A549 (cell line): Measurements from ENCODE around the gene TAS2R3. TPM values are rescaled to one million over a fixed set of nuclear protein-coding genes. Genes with fewer than 3 reads are reported as not detected.

Source experiments
- ATAC-seq, 2 experiments: fragments of 200-7000 bp in 1 of 2; fragments of >200 bp in 1 of 2; cut with Nextera tagmentation in 1 of 2; cut with Tn5 transposase in 1 of 2; 3 replicates each; pipeline versions ENCODE4 v1.8.0 to v1.9.1; 2018 to 2020; ENCODE audit warnings: mild to moderate bottlenecking in 1 of 2, moderate library complexity in 1 of 2
- CTCF ChIA-PET: fragments of 300-600 bp; sonication (Branson Sonifier 250); formaldehyde crosslinking; extraction: SDS; loops from one replicate; lab custom pipeline; 2021; ENCODE audit warnings: antibody characterized with exemption, inconsistent platforms; lab: Yijun Ruan, JAX
- POLR2A ChIA-PET: fragments of 350-600 bp; formaldehyde crosslinking; extraction: SDS; loops from one replicate; lab custom pipeline; 2021; ENCODE audit warnings: antibody characterized with exemption, inconsistent platforms; lab: Yijun Ruan, JAX
- DNase-seq, 2 experiments: peaks; one replicate each; pipeline versions ENCODE4 v3.0.0 to v3.0.0-alpha.2; 2011 to 2016; ENCODE audit warnings: low read depth in 1 of 2, low spot score in 1 of 2
- FAIRE-seq: peaks from 2 replicates; lab custom pipeline; 2011; peaks lifted over from hg19 to GRCh38; lab: Jason Lieb, UNC
- H3K27ac ChIP-seq, 2 experiments: fragments of >200 bp; sonication (Bioruptor Twin); formaldehyde crosslinking; 3 replicates each; pipeline ENCODE4 v1.5.1; 2016 to 2017
- H3K4me1 ChIP-seq: fragments of >200 bp; sonication (Bioruptor Twin); formaldehyde crosslinking; 3 replicates; pipeline ENCODE4 v1.6.1; 2016
- H3K4me2 ChIP-seq: fragments of >200 bp; sonication (Bioruptor Twin); formaldehyde crosslinking; 3 replicates; pipeline ENCODE4 v1.6.1; 2016
- H3K4me3 ChIP-seq: fragments of >200 bp; sonication (Bioruptor Twin); formaldehyde crosslinking; 3 replicates; pipeline ENCODE4 v1.5.1; 2016
- H3K9me3 ChIP-seq: fragments of >200 bp; sonication (Bioruptor Twin); formaldehyde crosslinking; 3 replicates; pipeline ENCODE4 v1.6.1; 2016
- BHLHE40 ChIP-seq: IDR thresholded peaks from 2 replicates; pipeline ENCODE4 v1.6.1; 2012; ENCODE audit warnings: low read depth, low read length, inconsistent platforms
- CBX8 ChIP-seq: fragments of 200-600 bp; sonication (generic); IDR thresholded peaks from 2 replicates; pipeline ENCODE4 v1.6.1; 2016
- CEBPB ChIP-seq, 2 experiments: fragments of >200 bp in 1 of 2; sonication (Bioruptor Twin) in 1 of 2; formaldehyde crosslinking in 1 of 2; IDR thresholded peaks; 2 replicates each; pipeline ENCODE4 v1.6.1; 2012 to 2016
- CHD2 ChIP-seq: fragments of 150-350 bp; IDR thresholded peaks from 2 replicates; pipeline ENCODE4 v1.6.1; 2014; ENCODE audit warnings: low read length; ENCODE audit not compliant: partially characterized antibody
- CHD4 ChIP-seq: fragments of 200-600 bp; sonication (generic); IDR thresholded peaks from 2 replicates; pipeline ENCODE4 v1.6.1; 2016; ENCODE audit warnings: antibody characterized with exemption, mild to moderate bottlenecking, borderline replicate concordance
- EHMT2 ChIP-seq: fragments of 200-600 bp; sonication (generic); IDR thresholded peaks from 2 replicates; pipeline ENCODE4 v1.6.1; 2016; ENCODE audit warnings: antibody characterized with exemption, low read depth, mild to moderate bottlenecking, moderate library complexity
- ESRRA ChIP-seq: fragments of 150-350 bp; IDR thresholded peaks from 2 replicates; pipeline ENCODE4 v1.6.1; 2014; ENCODE audit warnings: mild to moderate bottlenecking, low read length, borderline replicate concordance
- FOSB ChIP-seq: fragments of 250-450 bp; sonication (Bioruptor Pico); IDR thresholded peaks from 2 replicates; pipeline ENCODE4 v1.5.0; 2020; ENCODE audit warnings: mild to moderate bottlenecking, moderate library complexity
- FOXS1 ChIP-seq: fragments of 250-450 bp; sonication (Bioruptor Pico); IDR thresholded peaks from 2 replicates; pipeline ENCODE4 v1.5.0; 2020; ENCODE audit warnings: mild to moderate bottlenecking, moderate library complexity
- HDAC2 ChIP-seq: fragments of 200-600 bp; sonication (generic); IDR thresholded peaks from 2 replicates; pipeline ENCODE4 v1.6.1; 2016
- HMGXB4 ChIP-seq: fragments of 250-450 bp; sonication (Bioruptor Pico); IDR thresholded peaks from 2 replicates; pipeline ENCODE4 v1.5.0; 2021; ENCODE audit warnings: mild to moderate bottlenecking, moderate library complexity, borderline replicate concordance
- HOXB13 ChIP-seq: fragments of 250-450 bp; sonication (Bioruptor Pico); IDR thresholded peaks from 2 replicates; pipeline ENCODE4 v1.5.0; 2020; ENCODE audit warnings: low read depth, mild to moderate bottlenecking, moderate library complexity
- JUNB ChIP-seq: fragments of >200 bp; sonication (Bioruptor Twin); formaldehyde crosslinking; IDR thresholded peaks from 2 replicates; pipeline ENCODE4 v1.6.1; 2016
- KDM5A ChIP-seq: fragments of 200-600 bp; sonication (generic); IDR thresholded peaks from 2 replicates; pipeline ENCODE4 v1.6.1; 2016; ENCODE audit warnings: antibody characterized with exemption, mild to moderate bottlenecking
- MAFK ChIP-seq: fragments of 450-650 bp; IDR thresholded peaks from 2 replicates; pipeline ENCODE4 v1.6.1; 2014; ENCODE audit not compliant: partially characterized antibody
- NPAS2 ChIP-seq: fragments of 250-450 bp; sonication (Bioruptor Pico); IDR thresholded peaks from 2 replicates; pipeline ENCODE4 v1.8.0; 2022; ENCODE audit warnings: mild to moderate bottlenecking, moderate library complexity, borderline replicate concordance
- NR3C1 ChIP-seq: fragments of >200 bp; sonication (Bioruptor Twin); formaldehyde crosslinking; IDR thresholded peaks from 3 replicates; pipeline ENCODE4 v1.6.1; 2017
- PBX3 ChIP-seq: IDR thresholded peaks from 2 replicates; pipeline ENCODE4 v1.6.1; 2012
- PHF8 ChIP-seq: fragments of 200-600 bp; sonication (generic); IDR thresholded peaks from 2 replicates; pipeline ENCODE4 v1.6.1; 2016; ENCODE audit warnings: low read depth, mild to moderate bottlenecking, antibody characterized with exemption, moderate library complexity, borderline replicate concordance
- POLR2A ChIP-seq: IDR thresholded peaks from 2 replicates; pipeline ENCODE4 v1.6.1; 2012; ENCODE audit warnings: mild to moderate bottlenecking, low read length
- RCOR1 ChIP-seq: fragments of 150-350 bp; IDR thresholded peaks from 2 replicates; pipeline ENCODE4 v1.6.1; 2014; ENCODE audit warnings: antibody characterized with exemption, low read length, low read depth
- REST ChIP-seq: fragments of 200-600 bp; sonication (generic); IDR thresholded peaks from 2 replicates; pipeline ENCODE4 v1.6.1; 2016; ENCODE audit warnings: antibody characterized with exemption, mild to moderate bottlenecking, moderate library complexity
- RFX5 ChIP-seq: fragments of 450-650 bp; IDR thresholded peaks from 2 replicates; pipeline ENCODE4 v1.7.1; 2014; ENCODE audit warnings: antibody characterized with exemption, mild to moderate bottlenecking, moderate library complexity
- RNF2 ChIP-seq: fragments of 200-600 bp; sonication (generic); IDR thresholded peaks from 2 replicates; pipeline ENCODE4 v1.6.1; 2016; ENCODE audit warnings: low read depth, mild to moderate bottlenecking, antibody characterized with exemption, moderate library complexity, borderline replicate concordance
- SMC3 ChIP-seq: fragments of >200 bp; sonication (Bioruptor Twin); formaldehyde crosslinking; IDR thresholded peaks from 3 replicates; pipeline ENCODE4 v1.6.1; 2018; ENCODE audit warnings: inconsistent platforms
- ZNF302 ChIP-seq: fragments of 250-450 bp; sonication (Bioruptor Pico); IDR thresholded peaks from 2 replicates; pipeline ENCODE4 v1.9.0; 2021; ENCODE audit warnings: inconsistent platforms, mild to moderate bottlenecking, moderate library complexity
- ZSCAN20 ChIP-seq: fragments of 250-450 bp; sonication (Bioruptor Pico); IDR thresholded peaks from 2 replicates; pipeline ENCODE4 v1.8.0; 2022; ENCODE audit warnings: mild to moderate bottlenecking, moderate library complexity
- WGBS: methylation state at CpG from one replicate; pipeline ENCODE4 v1.1.6; 2017; ENCODE audit errors: missing lambda C conversion rate; 5-methylcytosine and 5-hydroxymethylcytosine counted together
- polyA plus RNA-seq, 4 experiments: library from polyadenylated mRNA; depleted of rRNA in 3 of 4; stranded (reverse); fragments of >200 nt; fragmentation: RNase III in 1 of 4; extraction: RNeasy Plus Mini Kit Qiagen cat#74134 plus additional on column Dnase treatment in 1 of 4; gene quantifications; 2 replicates in 3 of 4; 3 replicates in 1 of 4; pipeline ENCODE4 v1.2.3, GENCODE V29; 2011 to 2017
- TF ChIP-seq, protein P1 (sequence below): fragments of 450-650 bp; IDR thresholded peaks from 2 replicates; pipeline ENCODE4 v1.6.1; 2014; ENCODE audit warnings: antibody characterized with exemption

Gene TAS2R3
- polyA plus RNA-seq, 2 of the 4 experiments (the other 2 are of a cell fraction): 0.36 TPM; not detected in 1

- Histone ChIP-seq H3K27ac (no peak overlapping the region), H3K9me3 (no peaks in the 10 kb centered on the region), H3K4me2 (no peak overlapping the region), H3K4me1 (no peaks in the 10 kb centered on the region), H3K4me3 (no peak overlapping the region)
- no peak for FAIRE-seq
- POLR2A ChIA-PET: no interaction called here
- ATAC-seq: no peak
- 65% methylated on average over 2 of the region's 2 CpGs for WGBS
- no peak for DNase-seq
- CTCF ChIA-PET: interaction anchor here (1.8 kb wide), 1 partner anchor 15 kb away, joined by 7 read pairs; the partner anchor contains the start of gene SSBP1
- no peak for TF ChIP-seq SMC3
- no peak for TF ChIP-seq RFX5
- TF ChIP-seq NPAS2: no peak
- no peak for TF ChIP-seq CEBPB (IDR thresholded peaks at IDR 0.05)
- TF ChIP-seq POLR2A: no peak
- TF ChIP-seq REST: no peak
- no peak for TF ChIP-seq JUNB
- TF ChIP-seq BHLHE40: no peak
- no peak for TF ChIP-seq CHD4
- no peak for TF ChIP-seq HMGXB4 (CRISPR knock-in tag)
- TF ChIP-seq, protein P1, sequence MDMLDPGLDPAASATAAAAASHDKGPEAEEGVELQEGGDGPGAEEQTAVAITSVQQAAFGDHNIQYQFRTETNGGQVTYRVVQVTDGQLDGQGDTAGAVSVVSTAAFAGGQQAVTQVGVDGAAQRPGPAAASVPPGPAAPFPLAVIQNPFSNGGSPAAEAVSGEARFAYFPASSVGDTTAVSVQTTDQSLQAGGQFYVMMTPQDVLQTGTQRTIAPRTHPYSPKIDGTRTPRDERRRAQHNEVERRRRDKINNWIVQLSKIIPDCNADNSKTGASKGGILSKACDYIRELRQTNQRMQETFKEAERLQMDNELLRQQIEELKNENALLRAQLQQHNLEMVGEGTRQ: no peak
- TF ChIP-seq FOSB (CRISPR knock-in tag): no peak
- TF ChIP-seq EHMT2: no peak
- no peak for TF ChIP-seq ESRRA
- TF ChIP-seq ZNF302 (CRISPR knock-in tag): no peak
- TF ChIP-seq FOXS1: no peak
- TF ChIP-seq CBX8: no peak
- TF ChIP-seq ZSCAN20: no peak
- no peak for TF ChIP-seq PBX3
- TF ChIP-seq CHD2: no peak
Observed at GRCh38 chr7:141722529-141722928, 41.4 kb upstream of the TAS2R3 start.

DNA sequence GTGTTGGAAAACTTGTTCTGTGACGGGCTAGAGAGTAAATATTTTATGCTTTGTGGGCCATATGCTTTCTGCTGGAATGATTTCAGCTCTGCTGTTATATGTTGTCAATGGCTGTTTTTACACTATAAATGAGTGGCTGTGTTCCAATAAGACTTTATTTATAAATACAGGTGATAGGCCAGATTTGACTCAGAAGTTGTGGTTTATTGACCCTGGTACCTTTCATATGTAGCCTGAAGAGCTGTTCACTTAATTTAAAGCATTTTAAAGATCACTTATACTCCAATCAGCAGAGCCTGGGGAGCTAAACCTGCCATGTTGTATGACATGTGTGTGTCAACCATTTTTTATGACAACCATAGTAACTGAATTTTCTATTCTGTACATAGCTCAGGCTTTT, 34.9 kb upstream of the TAS2R3 start:
- POLR2A ChIA-PET: no interaction called here
- Histone ChIP-seq H3K27ac (no peak overlapping the region), H3K4me3 (no peak overlapping the region), H3K9me3 (no peaks in the 10 kb centered on the region), H3K4me1 (no peaks in the 10 kb centered on the region), H3K4me2 (no peak overlapping the region)
- 62% methylated on average over 1 of the region's 1 CpG for WGBS
- DNase-seq: no peak
- TF ChIP-seq HOXB13: no peak
- no peak for TF ChIP-seq NR3C1
- TF ChIP-seq MAFK: no peak
- TF ChIP-seq KDM5A: no peak
- TF ChIP-seq FOXS1: no peak
- TF ChIP-seq RNF2: no peak
- no peak for TF ChIP-seq PBX3
- no peak for TF ChIP-seq ZSCAN20
- no peak for TF ChIP-seq RCOR1
- no peak for TF ChIP-seq PHF8
- TF ChIP-seq CBX8: no peak
- TF ChIP-seq HMGXB4 (CRISPR knock-in tag): no peak
- no peak for TF ChIP-seq FOSB (CRISPR knock-in tag)
- TF ChIP-seq HDAC2: no peak
- FAIRE-seq: no peak
- CTCF ChIA-PET: interaction anchor here (1.0 to 1.4 kb wide), 3 partner anchors 9 to 74 kb away, joined by 4 to 6 read pairs (median 5); partner anchors contain the start of genes SSBP1 and WEE2
- no peak for ATAC-seq
